HEK293 (cell line): ENCODE data around the gene TMEM187.

Experiments used
- CTCF ChIA-PET: fragments of 350-600 bp; formaldehyde crosslinking; extraction: SDS; loops from one replicate; lab custom pipeline; 2021; ENCODE audit warnings: antibody characterized with exemption; lab: Yijun Ruan, JAX
- POLR2A ChIA-PET: fragments of 300-600 bp; formaldehyde crosslinking; extraction: SDS; loops from one replicate; lab custom pipeline; 2020; ENCODE audit warnings: antibody characterized with exemption, inconsistent platforms; lab: Yijun Ruan, JAX
- H3K27ac ChIP-seq: fragments of 200-500 bp; sonication (Bioruptor generic); 2 replicates; pipeline ENCODE4 v1.5.1; 2014; ENCODE audit warnings: low read depth, low read length, control low read depth, inconsistent platforms; ENCODE audit errors: extremely low read depth
- H3K36me3 ChIP-seq, 2 experiments: fragments of 200-500 bp in 1 of 2; sonication (Bioruptor generic) in 1 of 2; 1 replicate in 1 of 2; 2 replicates in 1 of 2; pipeline ENCODE4 v1.5.1; 2014 to 2017; ENCODE audit warnings: inconsistent platforms in 2 of 2, low read length in 2 of 2; ENCODE audit not compliant: control insufficient read depth in 2 of 2, insufficient read depth in 1 of 2
- H3K4me1 ChIP-seq: fragments of 200-500 bp; sonication (Bioruptor generic); 2 replicates; pipeline ENCODE4 v1.5.1; 2014; ENCODE audit warnings: mild to moderate bottlenecking, low read length, inconsistent platforms; ENCODE audit not compliant: control insufficient read depth, insufficient read depth
- H3K4me3 ChIP-seq: 2 replicates; pipeline ENCODE4 v1.5.1; 2011; ENCODE audit warnings: low read depth, mild to moderate bottlenecking, control low read depth, low read length, moderate library complexity
- H3K9me3 ChIP-seq: fragments of 200-500 bp; sonication (Bioruptor generic); 2 replicates; pipeline ENCODE4 v1.5.1; 2014; ENCODE audit warnings: low read depth, low read length, inconsistent platforms; ENCODE audit not compliant: control insufficient read depth, insufficient read depth
- BCL11A ChIP-seq: fragments of 450-650 bp; formaldehyde crosslinking; IDR thresholded peaks from 2 replicates; pipeline ENCODE4 v1.5.1; 2016; ENCODE audit warnings: low read depth, missing biosample characterization, missing genetic modification characterization
- FEZF1 ChIP-seq: fragments of 450-650 bp; formaldehyde crosslinking; IDR thresholded peaks from 2 replicates; pipeline ENCODE4 v1.5.1; 2016; ENCODE audit warnings: missing biosample characterization, missing genetic modification characterization
- KLF7 ChIP-seq: fragments of 450-650 bp; formaldehyde crosslinking; IDR thresholded peaks from 2 replicates; pipeline ENCODE4 v1.5.1; 2016; ENCODE audit warnings: missing biosample characterization, missing genetic modification characterization, borderline replicate concordance
- KLF9 ChIP-seq: fragments of 450-650 bp; formaldehyde crosslinking; IDR thresholded peaks from 2 replicates; pipeline ENCODE4 v1.5.1; 2016; ENCODE audit warnings: missing biosample characterization, missing genetic modification characterization, low read depth
- SALL2 ChIP-seq: fragments of 450-650 bp; formaldehyde crosslinking; IDR thresholded peaks from 2 replicates; pipeline ENCODE4 v1.5.0; 2017; ENCODE audit warnings: missing biosample characterization, mild to moderate bottlenecking, missing genetic modification characterization, borderline replicate concordance
- SP7 ChIP-seq: fragments of 450-650 bp; formaldehyde crosslinking; IDR thresholded peaks from 2 replicates; pipeline ENCODE4 v1.5.1; 2016; ENCODE audit warnings: missing biosample characterization, missing genetic modification characterization
- ZNF274 ChIP-seq, 2 experiments: fragments of 200-500 bp in 1 of 2; fragments of 450-650 bp in 1 of 2; sonication (Bioruptor generic) in 1 of 2; formaldehyde crosslinking in 1 of 2; IDR thresholded peaks; 2 replicates each; pipeline versions ENCODE4 v1.5.1 to v1.6.1; 2014 to 2016; ENCODE audit warnings: borderline replicate concordance in 1 of 2, inconsistent platforms in 1 of 2, low read length in 1 of 2, missing biosample characterization in 1 of 2, missing genetic modification characterization in 1 of 2
- ZNF302 ChIP-seq: fragments of 450-650 bp; formaldehyde crosslinking; IDR thresholded peaks from 2 replicates; pipeline ENCODE4 v1.5.1; 2016; ENCODE audit warnings: missing biosample characterization, missing genetic modification characterization, low read depth
- ZNF350 ChIP-seq: fragments of 450-650 bp; formaldehyde crosslinking; IDR thresholded peaks from 2 replicates; pipeline ENCODE4 v1.5.0; 2017; ENCODE audit warnings: missing biosample characterization, mild to moderate bottlenecking, missing genetic modification characterization
- ZNF394 ChIP-seq: fragments of 450-650 bp; formaldehyde crosslinking; IDR thresholded peaks from 2 replicates; pipeline ENCODE4 v1.5.1; 2016; ENCODE audit warnings: missing biosample characterization, missing genetic modification characterization, mild to moderate bottlenecking, moderate library complexity, borderline replicate concordance
- ZNF544 ChIP-seq: fragments of 450-650 bp; formaldehyde crosslinking; IDR thresholded peaks from 2 replicates; pipeline ENCODE4 v1.5.0; 2017; ENCODE audit warnings: missing biosample characterization, missing genetic modification characterization
- ZNF558 ChIP-seq: fragments of 450-650 bp; formaldehyde crosslinking; IDR thresholded peaks from 2 replicates; pipeline ENCODE4 v1.5.1; 2016; ENCODE audit warnings: missing biosample characterization, missing genetic modification characterization
- ZNF768 ChIP-seq: fragments of 450-650 bp; formaldehyde crosslinking; IDR thresholded peaks from 2 replicates; pipeline ENCODE4 v1.5.1; 2018; ENCODE audit warnings: missing biosample characterization, mild to moderate bottlenecking, missing genetic modification characterization
- TF ChIP-seq, protein P1 (sequence below): fragments of 450-650 bp; IDR thresholded peaks from 2 replicates; pipeline ENCODE4 v1.5.1; 2018; ENCODE audit warnings: missing biosample characterization, missing genetic modification characterization
- TF ChIP-seq, protein P2 (sequence below): fragments of 450-650 bp; formaldehyde crosslinking; IDR thresholded peaks from 2 replicates; pipeline ENCODE4 v1.5.1; 2016; ENCODE audit warnings: missing biosample characterization, missing genetic modification characterization, borderline replicate concordance

The TMEM187 gene

DNA sequence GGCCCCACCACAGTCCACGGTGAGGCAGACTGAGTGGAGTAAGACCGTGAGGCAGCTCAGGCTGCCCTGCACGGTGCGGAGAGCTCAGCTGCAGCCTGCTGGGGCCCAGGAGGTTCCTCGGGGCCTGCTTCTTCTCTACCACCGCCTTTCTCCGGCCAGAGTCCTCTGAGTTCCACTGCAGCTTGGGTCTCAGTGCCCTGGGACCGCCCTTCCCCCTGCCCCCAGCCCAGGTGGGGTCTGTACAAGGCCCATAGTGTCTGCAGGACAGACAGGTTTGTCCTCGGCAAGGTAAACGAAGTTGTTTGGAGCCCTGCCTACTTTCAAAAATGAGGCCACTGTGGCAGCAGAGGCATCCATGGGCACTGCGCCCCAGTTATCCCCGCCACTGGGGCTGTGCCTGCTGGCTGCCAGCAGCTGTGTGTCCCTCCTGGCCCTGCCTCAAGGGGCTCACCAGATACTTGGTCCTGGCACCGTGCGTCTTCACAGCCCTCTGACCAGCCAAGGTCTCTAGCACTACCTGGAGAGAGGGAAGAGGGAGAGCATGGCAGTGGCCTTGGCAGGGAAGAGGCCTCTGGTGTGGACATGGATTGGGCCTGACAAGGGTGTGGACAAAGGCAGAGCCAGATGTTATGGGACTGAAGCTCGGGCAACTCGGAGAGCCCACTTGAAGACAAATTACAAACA is 43.2 kb downstream of the TMEM187 start:
- ChIA-PET POLR2A (no interaction called here), CTCF (interaction anchor here (1.1 to 1.4 kb wide), 2 partner anchors 13 to 15 kb away, joined by 3 to 4 read pairs; no protein-coding TSS in a partner anchor)
- H3K4me1 ChIP-seq: no peaks in the 10 kb centered on the region
- peaks cover 8 to 73% of the 10 kb centered on the region in 2 experiments; a peak in 2 of 3 replicates for H3K36me3 ChIP-seq
- TF ChIP-seq ZNF274 (IDR thresholded peaks at IDR 0.05; ENCODE audit: low read length) (no peak), ZNF274 (tag by site-specific recombination; IDR thresholded peaks at IDR 0.05; ENCODE audit: borderline replicate concordance) (no peak), FEZF1 (no peak), KLF9 (no peak), BCL11A (tag by site-specific recombination) (no peak)
- H3K27ac ChIP-seq: no peak overlapping the region
- no peak overlapping the region for H3K4me3 ChIP-seq
- H3K9me3 ChIP-seq: no peaks in the 10 kb centered on the region

DNA sequence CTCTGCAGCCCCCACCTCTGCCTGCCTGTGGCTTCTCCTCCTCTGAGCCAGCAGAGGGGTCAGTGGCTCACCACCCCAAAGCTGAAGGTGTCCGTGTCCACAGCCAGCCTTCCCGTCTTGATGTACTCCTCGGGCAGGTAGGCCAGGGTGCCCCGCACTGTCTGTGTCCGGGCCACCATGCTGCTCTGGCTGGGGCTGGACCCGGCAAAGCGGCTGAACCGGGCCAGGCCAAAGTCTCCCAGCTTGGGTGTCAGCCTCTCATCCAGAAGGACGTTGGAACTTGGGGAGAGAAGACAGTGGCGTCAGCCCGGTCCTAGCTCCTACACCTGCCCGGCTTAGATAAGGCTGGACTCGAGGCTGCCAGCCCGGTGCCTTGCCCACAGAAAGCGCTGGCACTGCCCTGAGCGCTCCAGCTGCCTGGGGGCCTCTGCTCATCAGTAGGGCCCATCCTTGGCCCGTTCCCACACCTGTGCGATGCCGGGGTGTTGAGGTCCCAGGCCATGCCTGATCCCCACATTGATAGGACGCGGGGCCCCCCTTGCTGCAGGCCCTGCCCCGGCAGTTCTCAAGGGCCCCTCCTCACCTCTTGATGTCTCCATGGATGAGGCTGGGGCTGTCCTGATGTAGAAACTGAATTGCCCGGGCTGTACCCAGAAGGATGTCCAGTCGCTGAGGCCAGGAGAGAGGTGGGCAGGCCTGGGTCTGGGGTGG is 44.0 kb downstream of the TMEM187 start:
- Histone ChIP-seq H3K36me3 (peaks cover 8 to 65% of the 10 kb centered on the region in 2 experiments; a peak in 2 of 3 replicates), H3K4me1 (peaks cover 3% of the 10 kb centered on the region; the same call in 1 of the 2 replicates), H3K4me3 (no peak overlapping the region), H3K27ac (no peak overlapping the region; the same call in 1 of the 2 replicates), H3K9me3 (no peaks in the 10 kb centered on the region)
- TF ChIP-seq ZNF394 (tag by site-specific recombination) (no peak), ZNF350 (tag by site-specific recombination) (no peak), ZNF768 (tag by site-specific recombination) (no peak), SP7 (no peak), ZNF544 (tag by site-specific recombination) (no peak), ZNF302 (tag by site-specific recombination) (no peak), ZNF558 (tag by site-specific recombination) (no peak), SALL2 (tag by site-specific recombination) (no peak), KLF7 (tag by site-specific recombination) (no peak)
- TF ChIP-seq, protein P1, sequence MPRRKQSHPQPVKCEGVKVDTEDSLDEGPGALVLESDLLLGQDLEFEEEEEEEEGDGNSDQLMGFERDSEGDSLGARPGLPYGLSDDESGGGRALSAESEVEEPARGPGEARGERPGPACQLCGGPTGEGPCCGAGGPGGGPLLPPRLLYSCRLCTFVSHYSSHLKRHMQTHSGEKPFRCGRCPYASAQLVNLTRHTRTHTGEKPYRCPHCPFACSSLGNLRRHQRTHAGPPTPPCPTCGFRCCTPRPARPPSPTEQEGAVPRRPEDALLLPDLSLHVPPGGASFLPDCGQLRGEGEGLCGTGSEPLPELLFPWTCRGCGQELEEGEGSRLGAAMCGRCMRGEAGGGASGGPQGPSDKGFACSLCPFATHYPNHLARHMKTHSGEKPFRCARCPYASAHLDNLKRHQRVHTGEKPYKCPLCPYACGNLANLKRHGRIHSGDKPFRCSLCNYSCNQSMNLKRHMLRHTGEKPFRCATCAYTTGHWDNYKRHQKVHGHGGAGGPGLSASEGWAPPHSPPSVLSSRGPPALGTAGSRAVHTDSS (tag by site-specific recombination): no peak
- TF ChIP-seq, protein P2, sequence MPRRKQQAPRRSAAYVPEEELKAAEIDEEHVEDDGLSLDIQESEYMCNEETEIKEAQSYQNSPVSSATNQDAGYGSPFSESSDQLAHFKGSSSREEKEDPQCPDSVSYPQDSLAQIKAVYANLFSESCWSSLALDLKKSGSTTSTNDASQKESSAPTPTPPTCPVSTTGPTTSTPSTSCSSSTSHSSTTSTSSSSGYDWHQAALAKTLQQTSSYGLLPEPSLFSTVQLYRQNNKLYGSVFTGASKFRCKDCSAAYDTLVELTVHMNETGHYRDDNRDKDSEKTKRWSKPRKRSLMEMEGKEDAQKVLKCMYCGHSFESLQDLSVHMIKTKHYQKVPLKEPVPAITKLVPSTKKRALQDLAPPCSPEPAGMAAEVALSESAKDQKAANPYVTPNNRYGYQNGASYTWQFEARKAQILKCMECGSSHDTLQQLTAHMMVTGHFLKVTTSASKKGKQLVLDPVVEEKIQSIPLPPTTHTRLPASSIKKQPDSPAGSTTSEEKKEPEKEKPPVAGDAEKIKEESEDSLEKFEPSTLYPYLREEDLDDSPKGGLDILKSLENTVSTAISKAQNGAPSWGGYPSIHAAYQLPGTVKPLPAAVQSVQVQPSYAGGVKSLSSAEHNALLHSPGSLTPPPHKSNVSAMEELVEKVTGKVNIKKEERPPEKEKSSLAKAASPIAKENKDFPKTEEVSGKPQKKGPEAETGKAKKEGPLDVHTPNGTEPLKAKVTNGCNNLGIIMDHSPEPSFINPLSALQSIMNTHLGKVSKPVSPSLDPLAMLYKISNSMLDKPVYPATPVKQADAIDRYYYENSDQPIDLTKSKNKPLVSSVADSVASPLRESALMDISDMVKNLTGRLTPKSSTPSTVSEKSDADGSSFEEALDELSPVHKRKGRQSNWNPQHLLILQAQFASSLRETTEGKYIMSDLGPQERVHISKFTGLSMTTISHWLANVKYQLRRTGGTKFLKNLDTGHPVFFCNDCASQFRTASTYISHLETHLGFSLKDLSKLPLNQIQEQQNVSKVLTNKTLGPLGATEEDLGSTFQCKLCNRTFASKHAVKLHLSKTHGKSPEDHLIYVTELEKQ (tag by site-specific recombination): no peak
- POLR2A ChIA-PET: no interaction called here
- CTCF ChIA-PET: interaction anchor here (0.5 to 1.4 kb wide), 4 partner anchors 13 to 802 kb away, joined by 3 to 4 read pairs (median 3); no protein-coding TSS in a partner anchor
